Measurements from ENCODE around the gene METTL9. TPM values are rescaled to one million over a fixed set of nuclear protein-coding genes. Genes with fewer than 3 reads are reported as not detected.
"Not testable (repeated sequence)": the region's sequence is repeated elsewhere in the genome, so short reads cannot be mapped to it uniquely, and the experiment has no call there.

METTL9 gene
- total RNA-seq, 1 experiment from 2014 or later: 125 TPM

- DNase-seq: no peak
- Histone ChIP-seq H3K27ac (no peak overlapping the region), H3K36me3 (no peaks in the 10 kb centered on the region), H3K4me3 (no peak overlapping the region), H3K9me3 (replicated peaks) (no peaks in the 10 kb centered on the region), H3K4me1 (no peaks in the 10 kb centered on the region), H3K27me3 (no peaks in the 10 kb centered on the region)
Measured at GRCh38 chr16:21646721-21647561, 47.6 kb downstream of the METTL9 start.

- Histone ChIP-seq H3K27ac (no peak overlapping the region), H3K27me3 (no peaks in the 10 kb centered on the region), H3K9me3 (replicated peaks) (no peaks in the 10 kb centered on the region), H3K4me3 (no peak overlapping the region), H3K4me1 (no peaks in the 10 kb centered on the region), H3K36me3 (no peaks in the 10 kb centered on the region)
- no peak for DNase-seq
Measured at GRCh38 chr16:21647562-21648164, 48.3 kb downstream of the METTL9 start.

- H3K27me3 ChIP-seq; H3K4me3 ChIP-seq; H3K36me3 ChIP-seq; H3K9me3 ChIP-seq (replicated peaks); H3K27ac ChIP-seq; DNase-seq; H3K4me1 ChIP-seq: not testable (repeated sequence)
Measured at GRCh38 chr16:21649826-21650406, 50.5 kb downstream of the METTL9 start.

- Histone ChIP-seq H3K27ac (no peak overlapping the region), H3K27me3 (no peaks in the 10 kb centered on the region), H3K4me1 (no peaks in the 10 kb centered on the region), H3K4me3 (no peak overlapping the region), H3K9me3 (replicated peaks) (no peaks in the 10 kb centered on the region), H3K36me3 (peaks cover 6% of the 10 kb centered on the region; the same call in 1 of the 2 replicates)
- no peak for DNase-seq
Measured at GRCh38 chr16:21650521-21650920, 51.1 kb downstream of the METTL9 start.

GRCh38 chr16:21651515-21651914, 52.1 kb downstream of the METTL9 start:
- no peaks in the 10 kb centered on the region for H3K9me3 ChIP-seq (replicated peaks)
- no peak for DNase-seq
- H3K36me3 ChIP-seq: peaks cover 7% of the 10 kb centered on the region
- no peak overlapping the region for H3K4me3 ChIP-seq
- H3K4me1 ChIP-seq: no peaks in the 10 kb centered on the region
- H3K27ac ChIP-seq: no peak overlapping the region
- H3K27me3 ChIP-seq: no peaks in the 10 kb centered on the region

- Histone ChIP-seq H3K27me3 (no peaks in the 10 kb centered on the region), H3K9me3 (replicated peaks) (no peaks in the 10 kb centered on the region), H3K36me3 (peaks cover 9% of the 10 kb centered on the region), H3K4me3 (no peak within 1 kb of the TSS), H3K27ac (no peak within 1 kb of the TSS), H3K4me1 (no peaks in the 10 kb centered on the region)
- no peak for DNase-seq
Measured at GRCh38 chr16:21652453-21652852, 53.1 kb downstream of the METTL9 start, which contains the start of gene IGSF6. TSS of gene IGSF6 (minus strand) at chr16:21652608. CDS start at chr16:21652598, 10 bp downstream.

- Histone ChIP-seq H3K4me3 (no peak overlapping the region), H3K9me3 (replicated peaks) (no peaks in the 10 kb centered on the region), H3K27me3 (no peaks in the 10 kb centered on the region), H3K36me3 (peaks cover 9% of the 10 kb centered on the region), H3K4me1 (no peaks in the 10 kb centered on the region), H3K27ac (no peak overlapping the region)
- no peak for DNase-seq
Measured at GRCh38 chr16:21653571-21653970, 54.2 kb downstream of the METTL9 start.

- Histone ChIP-seq H3K9me3 (replicated peaks) (no peaks in the 10 kb centered on the region), H3K36me3 (peaks cover 9% of the 10 kb centered on the region), H3K4me1 (no peaks in the 10 kb centered on the region), H3K27ac (no peak overlapping the region), H3K27me3 (no peaks in the 10 kb centered on the region), H3K4me3 (no peak overlapping the region)
- DNase-seq: no peak
Measured at GRCh38 chr16:21654466-21654865, 55.1 kb downstream of the METTL9 start.

- no peaks in the 10 kb centered on the region for H3K27me3 ChIP-seq
- no peaks in the 10 kb centered on the region for H3K4me1 ChIP-seq
- peaks cover 9% of the 10 kb centered on the region for H3K36me3 ChIP-seq
- H3K27ac ChIP-seq: no peak overlapping the region
- H3K4me3 ChIP-seq: no peak overlapping the region
- no peak for DNase-seq
- no peaks in the 10 kb centered on the region for H3K9me3 ChIP-seq (replicated peaks)
Measured at GRCh38 chr16:21654881-21655280, 55.5 kb downstream of the METTL9 start.

- DNase-seq: peak; percentile 26 to 71
- Histone ChIP-seq H3K4me3 (no peak overlapping the region), H3K4me1 (no peaks in the 10 kb centered on the region), H3K9me3 (replicated peaks) (no peaks in the 10 kb centered on the region), H3K27me3 (no peaks in the 10 kb centered on the region), H3K27ac (no peak overlapping the region), H3K36me3 (peaks cover 9% of the 10 kb centered on the region)
Measured at GRCh38 chr16:21656795-21657768, 57.7 kb downstream of the METTL9 start.

GRCh38 chr16:21659124-21659523, 59.7 kb downstream of the METTL9 start:
- H3K4me3 ChIP-seq: no peak overlapping the region
- DNase-seq: no peak
- peaks cover 9% of the 10 kb centered on the region for H3K36me3 ChIP-seq
- no peaks in the 10 kb centered on the region for H3K27me3 ChIP-seq
- no peak overlapping the region for H3K27ac ChIP-seq
- no peaks in the 10 kb centered on the region for H3K4me1 ChIP-seq
- H3K9me3 ChIP-seq (replicated peaks): no peaks in the 10 kb centered on the region

- no peak within 1 kb of the TSS for H3K4me3 ChIP-seq
- no peaks in the 10 kb centered on the region for H3K9me3 ChIP-seq (replicated peaks)
- no peaks in the 10 kb centered on the region for H3K36me3 ChIP-seq
Measured at GRCh38 chr16:21663889-21664647, 64.7 kb downstream of the METTL9 start, which contains the start of gene OTOA. TSS of gene OTOA (plus strand) at chr16:21663968. CDS start at chr16:21678515, 14,547 bp downstream.

GRCh38 chr16:21664801-21665492, 65.6 kb downstream of the METTL9 start:
- Histone ChIP-seq H3K9me3 (replicated peaks) (no peaks in the 10 kb centered on the region), H3K36me3 (no peaks in the 10 kb centered on the region), H3K4me1 (peaks cover 8% of the 10 kb centered on the region; the same call in 1 of the 2 replicates), H3K27ac (no peak overlapping the region), H3K4me3 (no peak overlapping the region), H3K27me3 (no peaks in the 10 kb centered on the region)
- DNase-seq: no peak

More at GRCh38 chr16:21663889-21664647, 64.7 kb downstream of the METTL9 start, which contains the start of gene OTOA:
- peaks cover 8% of the 10 kb centered on the region; the same call in 1 of the 2 replicates for H3K4me1 ChIP-seq
- no peak within 1 kb of the TSS for H3K27ac ChIP-seq
- no peak for DNase-seq
- H3K27me3 ChIP-seq: no peaks in the 10 kb centered on the region

Data from SJCRH30 (cell line).